ENCODE results near the gene MTAP. TPM values are rescaled to one million over a fixed set of nuclear protein-coding genes. Genes with fewer than 3 reads are reported as not detected.
A peak's percentile ranks its signal among the peaks of the same experiment; 100 is the strongest.

The MTAP gene
- total RNA-seq, 4 donors from 2014 or later, result 13.3 to 40.3 (median 27.3) TPM

DNA sequence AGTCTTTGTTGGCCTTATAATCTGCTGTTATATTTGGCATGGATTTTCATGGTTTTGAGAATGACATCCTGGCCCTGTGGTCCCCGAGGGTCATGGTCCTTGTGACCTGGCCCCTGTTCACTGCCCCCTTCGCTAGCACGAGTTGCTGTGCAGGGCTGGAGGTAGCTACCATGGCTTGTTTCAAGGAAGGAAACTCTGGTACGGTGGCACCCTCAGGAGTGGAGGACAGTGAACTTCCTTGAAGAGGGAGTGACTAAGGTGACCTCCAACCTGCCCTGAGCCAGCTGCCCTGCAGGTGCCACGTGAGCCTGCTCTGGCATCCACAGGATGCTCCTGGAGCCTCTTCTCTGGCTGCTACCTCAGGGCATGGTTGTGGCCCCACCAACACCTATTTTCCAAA is 62.1 kb downstream of the MTAP start:
- peak in 2 of 3 donors; percentile 51 to 61 for DNase-seq
- TF ChIP-seq, protein P1, sequence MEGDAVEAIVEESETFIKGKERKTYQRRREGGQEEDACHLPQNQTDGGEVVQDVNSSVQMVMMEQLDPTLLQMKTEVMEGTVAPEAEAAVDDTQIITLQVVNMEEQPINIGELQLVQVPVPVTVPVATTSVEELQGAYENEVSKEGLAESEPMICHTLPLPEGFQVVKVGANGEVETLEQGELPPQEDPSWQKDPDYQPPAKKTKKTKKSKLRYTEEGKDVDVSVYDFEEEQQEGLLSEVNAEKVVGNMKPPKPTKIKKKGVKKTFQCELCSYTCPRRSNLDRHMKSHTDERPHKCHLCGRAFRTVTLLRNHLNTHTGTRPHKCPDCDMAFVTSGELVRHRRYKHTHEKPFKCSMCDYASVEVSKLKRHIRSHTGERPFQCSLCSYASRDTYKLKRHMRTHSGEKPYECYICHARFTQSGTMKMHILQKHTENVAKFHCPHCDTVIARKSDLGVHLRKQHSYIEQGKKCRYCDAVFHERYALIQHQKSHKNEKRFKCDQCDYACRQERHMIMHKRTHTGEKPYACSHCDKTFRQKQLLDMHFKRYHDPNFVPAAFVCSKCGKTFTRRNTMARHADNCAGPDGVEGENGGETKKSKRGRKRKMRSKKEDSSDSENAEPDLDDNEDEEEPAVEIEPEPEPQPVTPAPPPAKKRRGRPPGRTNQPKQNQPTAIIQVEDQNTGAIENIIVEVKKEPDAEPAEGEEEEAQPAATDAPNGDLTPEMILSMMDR (IDR thresholded peaks at IDR 0.05), result no peak
- no peak for TF ChIP-seq POLR2A (IDR thresholded peaks at IDR 0.05)
- H3K36me3 ChIP-seq, result peaks cover 0 to 30% (median 0%) of the 10 kb centered on the region in 3 donors

DNA sequence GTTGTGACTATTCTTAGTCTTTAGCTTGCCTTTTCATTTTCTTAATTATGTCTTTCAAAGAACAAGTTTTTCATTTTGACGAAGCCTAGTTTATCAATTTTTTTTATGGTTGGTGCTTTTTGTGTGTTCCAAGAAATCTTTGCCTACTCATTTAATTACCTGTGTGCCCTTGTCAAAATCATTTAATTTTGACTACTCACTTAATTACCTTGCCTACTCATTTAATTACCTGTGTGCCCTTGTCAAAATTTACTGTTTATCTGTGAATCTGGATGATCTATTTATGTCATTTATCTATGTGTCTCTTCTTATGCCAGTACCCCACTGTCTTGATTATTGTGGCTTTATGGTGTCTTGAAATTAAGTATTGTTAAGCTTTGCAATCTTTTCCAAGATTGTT is 63.9 kb downstream of the MTAP start:
- peaks cover 0 to 16% (median 0%) of the 10 kb centered on the region in 3 donors for H3K36me3 ChIP-seq

More for the DNA sequence above, 62.1 kb downstream of the MTAP start:
- Histone ChIP-seq H3K4me1 (no peaks in the 10 kb centered on the region), H3K27ac (no peak overlapping the region), H3K4me3 (no peak overlapping the region), H3K9me3 (no peaks in the 10 kb centered on the region), H3K27me3 (no peaks in the 10 kb centered on the region)

DNA sequence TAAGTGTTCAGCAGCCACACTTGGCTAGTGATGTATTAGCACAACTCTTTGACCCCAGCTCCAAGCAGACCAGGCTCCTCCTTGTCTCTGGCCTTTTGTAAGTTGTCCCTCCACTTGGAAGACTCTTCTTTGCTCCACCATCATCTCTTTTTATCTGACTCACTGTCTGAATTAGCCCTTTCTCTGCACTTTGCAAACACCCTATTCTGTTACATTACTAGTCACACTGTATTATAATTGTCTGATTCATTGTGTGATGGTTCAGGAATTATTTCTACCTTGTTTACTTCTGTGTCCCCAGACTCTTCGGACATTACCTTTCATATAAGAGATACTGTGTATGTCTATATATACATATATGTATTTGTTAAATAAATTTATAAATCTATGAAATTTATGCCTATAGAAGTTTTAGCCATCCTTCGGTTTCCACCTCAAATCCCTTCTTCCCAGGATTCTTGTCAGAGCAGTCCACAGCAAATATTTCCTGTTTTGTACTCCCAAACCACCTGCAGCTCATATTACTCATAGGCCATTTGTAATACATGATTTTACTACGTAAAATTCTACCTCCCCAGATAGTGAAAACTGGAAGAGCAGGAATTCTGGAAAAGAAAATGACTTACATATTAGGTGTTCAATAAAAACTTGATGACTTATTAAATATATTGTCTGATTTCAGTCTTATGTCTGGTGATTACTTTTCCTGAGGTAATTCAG is 69.0 kb downstream of the MTAP start:
- no peak for DNase-seq
- no peak for TF ChIP-seq POLR2A (IDR thresholded peaks at IDR 0.05)
- TF ChIP-seq, protein P1 (IDR thresholded peaks at IDR 0.05), result no peak
- Histone ChIP-seq H3K4me1 (no peaks in the 10 kb centered on the region), H3K27me3 (no peaks in the 10 kb centered on the region), H3K36me3 (peaks cover 0 to 7% (median 0%) of the 10 kb centered on the region in 3 donors), H3K4me3 (no peak overlapping the region), H3K9me3 (no peaks in the 10 kb centered on the region), H3K27ac (no peak overlapping the region)

More for the DNA sequence above, 63.9 kb downstream of the MTAP start:
- no peaks in the 10 kb centered on the region for H3K4me1 ChIP-seq
- no peaks in the 10 kb centered on the region for H3K9me3 ChIP-seq
- H3K27me3 ChIP-seq, result no peaks in the 10 kb centered on the region
- DNase-seq, result no peak
- no peak overlapping the region for H3K27ac ChIP-seq
- H3K4me3 ChIP-seq, result no peak overlapping the region
- TF ChIP-seq, protein P1 (IDR thresholded peaks at IDR 0.05), result no peak
- no peak for TF ChIP-seq POLR2A (IDR thresholded peaks at IDR 0.05)

DNA sequence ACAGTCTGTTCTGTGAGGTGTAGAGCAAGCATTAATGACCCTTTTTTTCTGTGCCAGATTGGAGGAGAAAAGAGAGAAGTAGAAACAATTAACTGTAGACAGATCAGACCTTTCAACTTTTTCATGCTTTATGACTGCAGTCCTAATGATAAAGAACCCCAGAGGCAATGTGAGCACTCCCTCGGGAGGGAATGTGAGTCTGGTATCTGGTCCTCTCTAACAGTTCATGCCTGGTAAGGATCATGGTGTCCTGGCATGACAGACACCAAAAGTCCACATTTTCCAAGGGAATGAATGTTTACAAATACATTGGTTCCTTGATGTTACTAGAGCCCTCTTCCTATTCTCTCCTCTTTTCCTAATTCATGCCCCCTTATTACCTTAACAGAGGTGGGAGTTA is 70.3 kb downstream of the MTAP start:
- no peak overlapping the region for H3K27ac ChIP-seq
- H3K9me3 ChIP-seq, result no peaks in the 10 kb centered on the region
- no peak overlapping the region for H3K4me3 ChIP-seq
- DNase-seq, result no peak
- H3K36me3 ChIP-seq, result peaks cover 0 to 7% (median 0%) of the 10 kb centered on the region in 3 donors
- TF ChIP-seq, protein P1 (IDR thresholded peaks at IDR 0.05), result no peak
- TF ChIP-seq POLR2A (IDR thresholded peaks at IDR 0.05), result no peak
- H3K27me3 ChIP-seq, result no peaks in the 10 kb centered on the region
- no peaks in the 10 kb centered on the region for H3K4me1 ChIP-seq

DNA sequence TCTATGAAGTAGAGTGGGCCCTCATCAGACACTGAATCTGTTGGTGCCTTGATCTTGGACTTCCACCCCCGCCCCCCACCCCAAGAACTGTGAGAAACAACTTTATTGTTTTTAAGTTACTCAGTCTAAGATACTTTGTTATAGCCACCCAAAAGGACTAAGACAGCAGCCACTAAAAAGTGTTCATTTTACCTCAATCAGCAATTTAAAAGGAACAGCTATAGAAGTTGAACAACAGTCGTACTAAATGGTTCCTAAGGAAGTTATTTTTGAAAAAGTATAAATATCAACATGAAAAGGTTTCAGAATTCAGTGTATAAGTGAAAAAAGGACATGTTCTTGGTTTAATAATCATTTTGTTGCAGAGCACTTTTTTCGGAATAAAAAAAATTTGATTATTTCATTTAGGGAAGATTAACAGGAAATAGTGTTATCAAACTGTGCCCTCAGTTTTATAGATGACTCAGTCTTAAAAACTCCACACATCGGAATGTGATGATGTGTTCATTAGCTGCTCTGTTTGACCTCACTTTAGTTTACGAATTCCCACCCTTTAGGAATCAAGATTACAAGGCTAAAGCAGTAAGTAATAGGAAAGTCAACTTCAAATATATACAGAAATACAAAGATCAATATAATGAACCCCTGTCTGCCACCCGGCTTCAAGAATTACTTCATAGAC is 71.2 kb downstream of the MTAP start:
- H3K4me1 ChIP-seq, result no peaks in the 10 kb centered on the region
- H3K27me3 ChIP-seq, result no peaks in the 10 kb centered on the region
- H3K4me3 ChIP-seq, result no peak overlapping the region
- TF ChIP-seq, protein P1 (IDR thresholded peaks at IDR 0.05), result no peak
- TF ChIP-seq POLR2A (IDR thresholded peaks at IDR 0.05), result no peak
- no peak overlapping the region for H3K27ac ChIP-seq
- peaks cover 0 to under 1% (median 0%) of the 10 kb centered on the region in 3 donors for H3K36me3 ChIP-seq
- DNase-seq, result no peak
- H3K9me3 ChIP-seq, result no peaks in the 10 kb centered on the region
